Measurements from ENCODE around the gene CST3.
"Not testable (repeated sequence)": the region's sequence is repeated elsewhere in the genome, so short reads cannot be mapped to it uniquely, and the experiment has no call there.

The CST3 gene

DNA sequence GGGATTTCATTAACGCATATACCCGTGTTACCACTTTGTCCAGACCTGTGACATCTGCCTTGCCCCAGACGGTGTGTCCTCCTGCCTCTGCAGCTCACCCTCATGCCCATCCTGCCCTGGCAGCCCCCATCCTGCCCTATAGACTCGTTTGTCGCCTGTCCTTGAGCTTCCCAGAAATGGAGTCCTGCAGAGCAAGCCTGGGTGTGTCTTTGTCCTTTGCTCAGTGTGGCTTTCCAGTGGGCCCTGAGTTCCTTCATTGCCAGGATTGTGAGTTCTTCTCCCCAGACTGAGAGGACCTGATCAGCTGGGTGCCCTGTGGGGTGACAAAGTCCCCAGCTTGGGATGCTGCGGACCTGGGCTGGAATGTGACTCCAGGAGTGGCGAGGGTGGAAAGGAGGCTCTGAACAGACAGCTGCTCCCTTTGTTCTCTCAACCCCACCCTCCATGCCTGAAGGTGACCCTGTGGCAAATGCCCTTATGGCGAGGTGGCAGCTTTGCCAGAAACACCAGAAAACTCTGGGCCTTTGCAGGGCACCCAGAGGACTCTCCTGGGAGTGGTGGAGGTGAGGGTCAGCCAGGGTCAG, 2.4 kb upstream of the CST3 start:
- DNase-seq (ENCODE audit: low read depth): no peak
- TF ChIP-seq, protein P1, sequence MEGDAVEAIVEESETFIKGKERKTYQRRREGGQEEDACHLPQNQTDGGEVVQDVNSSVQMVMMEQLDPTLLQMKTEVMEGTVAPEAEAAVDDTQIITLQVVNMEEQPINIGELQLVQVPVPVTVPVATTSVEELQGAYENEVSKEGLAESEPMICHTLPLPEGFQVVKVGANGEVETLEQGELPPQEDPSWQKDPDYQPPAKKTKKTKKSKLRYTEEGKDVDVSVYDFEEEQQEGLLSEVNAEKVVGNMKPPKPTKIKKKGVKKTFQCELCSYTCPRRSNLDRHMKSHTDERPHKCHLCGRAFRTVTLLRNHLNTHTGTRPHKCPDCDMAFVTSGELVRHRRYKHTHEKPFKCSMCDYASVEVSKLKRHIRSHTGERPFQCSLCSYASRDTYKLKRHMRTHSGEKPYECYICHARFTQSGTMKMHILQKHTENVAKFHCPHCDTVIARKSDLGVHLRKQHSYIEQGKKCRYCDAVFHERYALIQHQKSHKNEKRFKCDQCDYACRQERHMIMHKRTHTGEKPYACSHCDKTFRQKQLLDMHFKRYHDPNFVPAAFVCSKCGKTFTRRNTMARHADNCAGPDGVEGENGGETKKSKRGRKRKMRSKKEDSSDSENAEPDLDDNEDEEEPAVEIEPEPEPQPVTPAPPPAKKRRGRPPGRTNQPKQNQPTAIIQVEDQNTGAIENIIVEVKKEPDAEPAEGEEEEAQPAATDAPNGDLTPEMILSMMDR (IDR thresholded peaks at IDR 0.05; ENCODE audit: control insufficient read depth, insufficient read depth, low read depth, low read length, missing control alignments): no peak
- no peak overlapping the region for H3K4me3 ChIP-seq (ENCODE audit: control insufficient read depth, low read depth, low read length)

DNA sequence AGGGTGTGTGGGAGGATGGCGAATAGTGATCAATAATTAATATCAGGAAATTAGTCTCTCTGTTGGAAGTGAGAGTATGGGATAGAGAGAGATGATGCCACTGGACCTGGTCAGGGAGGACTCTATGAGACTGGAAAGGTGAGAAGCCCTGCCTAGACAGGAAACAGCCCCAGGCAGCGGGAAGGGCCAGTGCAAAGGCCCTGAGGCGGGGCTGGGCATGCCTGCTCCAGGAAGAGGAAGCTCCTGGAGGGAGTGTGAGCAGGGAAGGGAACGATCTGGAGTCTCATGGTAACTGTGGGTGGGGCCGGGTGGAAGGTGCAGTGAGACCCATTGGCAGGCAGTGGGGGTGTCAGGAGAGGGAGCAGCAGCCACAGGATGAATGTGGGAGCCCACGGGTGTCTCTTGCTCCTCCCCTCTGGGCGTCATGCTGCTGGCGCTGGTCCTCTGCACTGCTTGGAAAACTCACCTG, 1.8 kb upstream of the CST3 start:
- H3K4me3 ChIP-seq (ENCODE audit: control insufficient read depth, low read depth, low read length): no peak overlapping the region
- TF ChIP-seq, protein P1 (IDR thresholded peaks at IDR 0.05; ENCODE audit: control insufficient read depth, insufficient read depth, low read depth, low read length, missing control alignments): no peak
- no peak for DNase-seq (ENCODE audit: low read depth)

DNA sequence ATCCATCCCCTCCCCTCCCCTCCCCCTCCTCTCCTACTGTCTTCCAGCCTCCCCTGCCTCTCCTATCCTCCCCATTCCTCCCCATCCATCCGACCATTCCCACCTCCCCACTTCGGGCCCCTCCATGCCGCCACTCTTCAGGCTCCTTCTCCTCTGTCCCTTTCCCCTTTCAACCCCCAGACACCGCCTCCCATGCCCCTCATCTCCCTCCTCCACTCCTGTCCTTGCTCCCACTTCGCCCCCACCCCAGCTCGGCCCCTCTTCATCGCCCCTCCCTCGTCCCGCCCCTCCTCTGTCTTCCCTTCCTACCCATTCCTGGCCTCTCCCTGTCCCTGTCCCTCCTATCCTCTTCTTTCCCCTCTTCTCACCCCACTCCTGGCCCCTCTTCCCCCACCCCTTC, 554 bp upstream of the CST3 start:
- TF ChIP-seq, protein P1 (IDR thresholded peaks at IDR 0.05; ENCODE audit: control insufficient read depth, insufficient read depth, low read depth, low read length, missing control alignments): no peak
- DNase-seq (ENCODE audit: low read depth): no peak
- no peak overlapping the region for H3K4me3 ChIP-seq (ENCODE audit: control insufficient read depth, low read depth, low read length)

DNA sequence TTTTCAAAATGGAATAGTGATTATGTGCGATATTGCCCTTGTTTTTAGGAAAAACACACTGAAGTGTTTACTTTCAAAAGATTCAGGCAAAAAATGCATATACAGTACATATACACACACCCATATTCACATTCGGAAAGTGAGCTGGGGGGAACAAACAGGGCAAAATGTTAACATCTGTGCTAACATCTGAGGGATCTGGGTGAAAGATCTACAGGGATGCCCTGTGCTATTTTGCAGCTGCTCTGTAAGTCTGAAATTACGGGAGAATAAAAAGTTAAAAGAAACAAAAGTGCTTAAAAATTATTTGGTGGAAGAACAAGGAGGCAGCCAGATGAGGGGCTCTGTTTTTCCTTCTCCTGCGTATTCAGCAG, 860 bp downstream of the CST3 start:
- TF ChIP-seq, protein P1 (IDR thresholded peaks at IDR 0.05; ENCODE audit: control insufficient read depth, insufficient read depth, low read depth, low read length, missing control alignments): no peak
- H3K4me3 ChIP-seq (ENCODE audit: control insufficient read depth, low read depth, low read length): peak overlapping the region; percentile 49
- DNase-seq (ENCODE audit: low read depth): no peak

DNA sequence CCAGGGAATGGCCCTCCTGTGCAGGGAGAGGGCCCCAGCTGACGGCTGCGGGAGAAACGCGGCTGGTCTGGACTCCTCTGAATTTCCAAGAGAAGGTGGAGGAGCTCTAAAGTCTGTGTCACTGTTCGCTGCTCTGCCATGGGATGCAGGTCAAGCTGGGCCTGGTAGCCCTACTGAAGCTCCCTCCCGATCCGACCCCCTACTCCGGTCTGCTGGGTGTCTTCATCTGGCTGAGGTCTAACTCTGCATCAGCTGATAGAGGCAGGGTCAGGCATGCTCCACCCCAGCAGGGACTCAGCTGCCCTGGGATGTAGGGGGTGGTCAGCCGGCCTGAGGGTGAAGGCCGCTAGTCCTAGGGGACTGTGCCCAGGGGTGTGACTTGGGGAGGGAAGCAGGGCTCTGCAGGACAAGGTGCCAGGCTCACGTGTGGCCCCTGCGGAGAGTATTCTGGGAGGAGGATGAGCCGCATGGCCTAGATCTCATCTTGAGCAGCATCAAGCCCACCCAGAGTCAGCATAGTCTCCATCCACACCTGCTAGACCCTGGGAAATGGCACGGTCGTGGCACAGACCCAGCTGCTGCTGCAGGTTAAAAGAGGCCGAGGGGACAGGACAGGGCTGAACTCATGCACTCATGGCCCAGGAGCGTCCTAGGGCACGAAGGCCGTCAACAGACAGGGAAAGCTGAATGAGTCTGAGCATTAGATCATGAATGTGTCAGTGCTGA, 1.4 kb downstream of the CST3 start:
- TF ChIP-seq, protein P1 (IDR thresholded peaks at IDR 0.05; ENCODE audit: control insufficient read depth, insufficient read depth, low read depth, low read length, missing control alignments): no peak
- DNase-seq (ENCODE audit: low read depth): no peak
- peak overlapping the region; percentile 49 for H3K4me3 ChIP-seq (ENCODE audit: control insufficient read depth, low read depth, low read length)

DNA sequence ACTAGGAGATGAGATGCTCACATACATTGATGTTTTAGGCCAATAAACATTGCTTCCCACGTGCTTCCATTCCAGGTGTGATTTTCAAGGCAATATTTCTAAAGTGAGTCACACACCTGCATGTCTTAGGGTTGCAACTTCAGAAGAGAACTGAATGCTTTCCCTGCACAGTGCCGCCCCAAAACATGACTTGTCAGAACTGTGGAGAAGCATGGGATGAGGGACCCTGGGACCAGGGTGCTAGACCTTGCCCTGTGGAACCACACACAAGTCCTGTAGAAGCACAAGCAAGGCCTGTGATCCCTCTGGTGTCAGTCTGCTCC, 2.0 kb downstream of the CST3 start:
- not testable (repeated sequence) for DNase-seq (ENCODE audit: low read depth); H3K4me3 ChIP-seq (ENCODE audit: control insufficient read depth, low read depth, low read length)

DNA sequence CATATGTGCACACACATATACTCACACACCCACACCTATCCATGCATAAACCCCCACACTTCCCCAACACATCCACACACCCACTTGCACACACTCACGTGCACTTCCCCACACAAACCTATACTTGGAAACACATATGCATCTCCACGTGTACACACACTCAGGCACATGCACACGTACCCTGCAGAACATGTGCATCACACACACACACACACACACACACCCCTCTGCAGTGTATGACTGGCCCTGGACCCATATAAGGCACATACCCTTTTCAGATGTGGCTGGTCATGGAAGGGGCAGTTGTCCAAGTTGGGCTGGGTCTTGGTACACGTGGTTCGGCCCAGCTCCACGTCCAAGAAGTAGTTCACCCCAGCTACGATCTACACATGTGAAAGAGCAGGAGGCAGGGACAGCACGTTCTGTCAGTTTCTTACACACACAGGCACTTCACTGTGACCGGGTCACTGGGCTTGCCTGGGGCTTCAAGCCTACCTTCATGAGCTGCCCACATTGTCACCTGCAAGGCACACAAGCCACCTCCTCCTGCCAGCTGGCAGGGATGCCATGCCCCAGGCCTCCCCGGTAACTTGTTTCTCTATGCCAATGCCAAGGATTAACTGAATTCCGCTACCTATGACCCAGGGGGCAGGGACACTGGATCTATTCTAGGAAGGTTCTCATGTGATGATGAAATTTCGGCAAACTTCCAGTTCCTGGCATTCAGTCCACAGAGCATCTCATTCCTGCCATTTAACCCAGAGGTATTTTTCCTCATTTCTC, 2.6 kb downstream of the CST3 start:
- H3K4me3 ChIP-seq (ENCODE audit: control insufficient read depth, low read depth, low read length): no peak overlapping the region
- no peak for DNase-seq (ENCODE audit: low read depth)
- TF ChIP-seq, protein P1 (IDR thresholded peaks at IDR 0.05; ENCODE audit: control insufficient read depth, insufficient read depth, low read depth, low read length, missing control alignments): no peak
